GM23338 (cell line): ENCODE measurements around the gene ZNF208. TPM values are rescaled to one million over a fixed set of nuclear protein-coding genes. Genes with fewer than 3 reads are reported as not detected.
A peak's percentile ranks its signal among the peaks of the same experiment; 100 is the strongest.
"Not testable (repeated sequence)": the region's sequence is repeated elsewhere in the genome, so short reads cannot be mapped to it uniquely, and the experiment has no call there.

Experiments used
- ATAC-seq: fragments of 200-7000 bp; cut with Tn5 transposase; 3 replicates; pipeline ENCODE4 v1.9.1; 2020
- DNase-seq: peaks from one replicate; pipeline ENCODE4 v3.0.0-alpha.2; 2015; ENCODE audit warnings: low spot score
- H2AFZ ChIP-seq: fragments of 200-600 bp; sonication (generic); 2 replicates; pipeline ENCODE4 v1.8.0; 2016; ENCODE audit warnings: antibody characterized with exemption, mild to moderate bottlenecking, moderate library complexity
- H3F3A ChIP-seq: fragments of 200-600 bp; sonication (generic); replicated peaks from 2 replicates; pipeline ENCODE4 v1.8.0; 2017; ENCODE audit warnings: antibody characterized with exemption, mixed run types, low read depth
- H3K27ac ChIP-seq: fragments of 200-600 bp; sonication (generic); 2 replicates; pipeline ENCODE4 v1.6.1; 2016; ENCODE audit warnings: low read depth
- H3K27me3 ChIP-seq: fragments of 200-600 bp; sonication (generic); 2 replicates; pipeline ENCODE4 v1.8.0; 2016; ENCODE audit warnings: mild to moderate bottlenecking, mixed run types, moderate library complexity; ENCODE audit not compliant: insufficient read depth
- H3K36me3 ChIP-seq: fragments of 200-600 bp; sonication (generic); 2 replicates; pipeline ENCODE4 v1.8.0; 2016; ENCODE audit warnings: mild to moderate bottlenecking; ENCODE audit not compliant: insufficient read depth
- H3K4me1 ChIP-seq: fragments of 200-600 bp; sonication (generic); 2 replicates; pipeline ENCODE4 v1.8.0; 2016; ENCODE audit warnings: mild to moderate bottlenecking, moderate library complexity; ENCODE audit not compliant: insufficient read depth
- H3K4me2 ChIP-seq: fragments of 200-600 bp; sonication (generic); 2 replicates; pipeline ENCODE4 v1.7.1; 2017; ENCODE audit warnings: mixed run types
- H3K4me3 ChIP-seq: fragments of 200-600 bp; sonication (generic); 2 replicates; pipeline ENCODE4 v1.6.1; 2016; ENCODE audit warnings: mixed run types
- H3K79me2 ChIP-seq: fragments of 200-600 bp; sonication (generic); replicated peaks from 2 replicates; pipeline ENCODE4 v1.8.0; 2017; ENCODE audit warnings: mild to moderate bottlenecking; ENCODE audit not compliant: insufficient read depth
- H3K9me2 ChIP-seq: fragments of 200-600 bp; sonication (generic); 2 replicates; pipeline ENCODE4 v1.8.0; 2017; ENCODE audit not compliant: insufficient read depth
- H4K20me1 ChIP-seq: fragments of 200-600 bp; sonication (generic); replicated peaks from 2 replicates; pipeline ENCODE4 v1.8.0; 2017; ENCODE audit warnings: mild to moderate bottlenecking; ENCODE audit not compliant: insufficient read depth
- H3K27ac Mint-ChIP-seq: 2 replicates; pipeline ENCODE4 v1.8.0; 2020; ENCODE audit warnings: inconsistent platforms, mild to moderate bottlenecking, moderate library complexity, mixed read lengths
- H3K27me3 Mint-ChIP-seq: 3 replicates; pipeline ENCODE4 v1.8.0; 2022; ENCODE audit warnings: low read depth, mild to moderate bottlenecking, moderate library complexity, mixed read lengths, inconsistent platforms; ENCODE audit not compliant: insufficient read depth, poor library complexity
- H3K36me3 Mint-ChIP-seq: 3 replicates; pipeline ENCODE4 v1.8.0; 2021; ENCODE audit warnings: low read depth, mild to moderate bottlenecking, inconsistent platforms, moderate library complexity, mixed read lengths
- H3K4me1 Mint-ChIP-seq: 3 replicates; pipeline ENCODE4 v1.8.0; 2020; ENCODE audit warnings: mild to moderate bottlenecking, inconsistent platforms, mixed read lengths
- H3K4me3 Mint-ChIP-seq: 3 replicates; pipeline ENCODE4 v1.8.0; 2021; ENCODE audit warnings: moderate library complexity, mild to moderate bottlenecking, inconsistent platforms, mixed read lengths
- H3K9me3 Mint-ChIP-seq: 3 replicates; pipeline ENCODE4 v1.8.0; 2020; ENCODE audit warnings: moderate library complexity, mild to moderate bottlenecking, inconsistent platforms, mixed read lengths
- CREB1 ChIP-seq: fragments of 250-450 bp; sonication (Bioruptor Pico); IDR thresholded peaks from 2 replicates; pipeline ENCODE4 v1.5.0; 2020; ENCODE audit warnings: low read depth, mild to moderate bottlenecking, moderate library complexity
- EZH2phosphoT487 ChIP-seq: fragments of 200-600 bp; sonication (generic); IDR thresholded peaks from one replicate; pipeline ENCODE4 v1.8.1; 2018; ENCODE audit warnings: antibody characterized with exemption; ENCODE audit not compliant: unreplicated experiment
- JUNB ChIP-seq: IDR thresholded peaks from one replicate; pipeline ENCODE4 v1.6.1; 2016; ENCODE audit warnings: antibody characterized with exemption; ENCODE audit not compliant: unreplicated experiment
- NANOG ChIP-seq: IDR thresholded peaks from 2 replicates; pipeline ENCODE4 v1.6.1; 2016; ENCODE audit warnings: antibody characterized with exemption, borderline replicate concordance
- STAT1 ChIP-seq: IDR thresholded peaks from one replicate; pipeline ENCODE4 v1.6.1; 2016; ENCODE audit warnings: antibody characterized with exemption; ENCODE audit not compliant: unreplicated experiment
- polyA plus RNA-seq: library from polyadenylated mRNA; unstranded; fragments of >200 nt; fragmentation: Nextera tagmentation; extraction: Ambion mirVana; gene quantifications from 2 replicates; pipeline ENCODE4 v1.2.1, GENCODE V29; 2016
- total RNA-seq: library from RNA; depleted of rRNA; stranded (reverse); fragments of >200 nt; shearing (Covaris generic); gene quantifications from 2 replicates; pipeline ENCODE4 v1.2.3, GENCODE V29; 2014
- TF ChIP-seq, protein P1 (sequence below), 2 experiments: fragments of 200-600 bp in 1 of 2; sonication (generic) in 1 of 2; conservative IDR thresholded peaks; 2 replicates each; pipeline versions ENCODE4 v1.5.1 to v1.6.1; 2016 to 2017; ENCODE audit warnings: antibody characterized with exemption in 2 of 2, low read depth in 2 of 2, mild to moderate bottlenecking in 2 of 2, moderate library complexity in 1 of 2
- TF ChIP-seq, protein P2 (sequence below): IDR thresholded peaks from 2 replicates; pipeline ENCODE4 v1.6.1; 2016; ENCODE audit warnings: antibody characterized with exemption

The ZNF208 gene
- total and polyA plus RNA-seq, 2 experiments from 2014 or later: 1.1 TPM; not detected in 1

GRCh38 chr19:21890017-21890416 lies 120.7 kb downstream of the ZNF208 start:
- TF ChIP-seq, protein P1, sequence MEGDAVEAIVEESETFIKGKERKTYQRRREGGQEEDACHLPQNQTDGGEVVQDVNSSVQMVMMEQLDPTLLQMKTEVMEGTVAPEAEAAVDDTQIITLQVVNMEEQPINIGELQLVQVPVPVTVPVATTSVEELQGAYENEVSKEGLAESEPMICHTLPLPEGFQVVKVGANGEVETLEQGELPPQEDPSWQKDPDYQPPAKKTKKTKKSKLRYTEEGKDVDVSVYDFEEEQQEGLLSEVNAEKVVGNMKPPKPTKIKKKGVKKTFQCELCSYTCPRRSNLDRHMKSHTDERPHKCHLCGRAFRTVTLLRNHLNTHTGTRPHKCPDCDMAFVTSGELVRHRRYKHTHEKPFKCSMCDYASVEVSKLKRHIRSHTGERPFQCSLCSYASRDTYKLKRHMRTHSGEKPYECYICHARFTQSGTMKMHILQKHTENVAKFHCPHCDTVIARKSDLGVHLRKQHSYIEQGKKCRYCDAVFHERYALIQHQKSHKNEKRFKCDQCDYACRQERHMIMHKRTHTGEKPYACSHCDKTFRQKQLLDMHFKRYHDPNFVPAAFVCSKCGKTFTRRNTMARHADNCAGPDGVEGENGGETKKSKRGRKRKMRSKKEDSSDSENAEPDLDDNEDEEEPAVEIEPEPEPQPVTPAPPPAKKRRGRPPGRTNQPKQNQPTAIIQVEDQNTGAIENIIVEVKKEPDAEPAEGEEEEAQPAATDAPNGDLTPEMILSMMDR (conservative IDR thresholded peaks at IDR 0.05; ENCODE audit: low read depth in 2 of 2): peak; percentile 35 to 50
- not testable (repeated sequence) for H3K4me1 Mint-ChIP-seq, H3K9me2 ChIP-seq, H2AFZ ChIP-seq, H3K4me1 ChIP-seq, H3K79me2 ChIP-seq, H3K27me3 Mint-ChIP-seq, H3K27me3 ChIP-seq, H4K20me1 ChIP-seq, ATAC-seq, H3K4me2 ChIP-seq, H3K36me3 ChIP-seq, H3K27ac Mint-ChIP-seq, H3K27ac ChIP-seq, H3K4me3 Mint-ChIP-seq, H3K4me3 ChIP-seq, H3F3A ChIP-seq
- Mint-ChIP-seq H3K9me3 (peaks cover 94% of the 10 kb centered on the region), H3K36me3 (peaks cover 34% of the 10 kb centered on the region)
- peak; percentile 33 for DNase-seq

DNA sequence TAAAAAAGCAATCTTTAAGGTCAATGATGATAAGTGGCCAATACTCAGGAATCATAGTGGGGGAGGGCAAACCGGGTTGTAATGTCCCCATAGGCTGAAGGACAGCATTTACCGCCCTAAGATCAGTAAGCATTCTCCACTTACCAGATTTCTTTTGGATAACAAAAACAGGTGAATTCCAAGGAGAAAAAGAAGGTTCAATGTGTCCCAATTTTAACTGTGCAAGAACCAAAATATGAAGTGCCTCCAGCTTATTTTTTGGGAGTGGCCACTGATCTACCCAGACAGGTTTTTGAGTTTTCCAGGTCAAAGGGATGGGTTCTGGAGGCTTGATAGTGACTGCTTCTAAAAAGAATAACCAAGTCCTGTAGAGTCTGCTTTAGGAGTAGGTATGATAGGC lies 125.2 kb downstream of the ZNF208 start:
- H3F3A ChIP-seq, H3K27me3 Mint-ChIP-seq, H3K27me3 ChIP-seq, H3K4me3 Mint-ChIP-seq, DNase-seq, H2AFZ ChIP-seq, H3K79me2 ChIP-seq, H3K9me2 ChIP-seq, H3K4me1 Mint-ChIP-seq, H4K20me1 ChIP-seq, H3K27ac Mint-ChIP-seq, H3K36me3 ChIP-seq, H3K4me2 ChIP-seq, H3K27ac ChIP-seq, H3K4me3 ChIP-seq, H3K4me1 ChIP-seq, ATAC-seq: not testable (repeated sequence)
- Mint-ChIP-seq H3K36me3 (peaks cover 37% of the 10 kb centered on the region), H3K9me3 (peaks cover 91% of the 10 kb centered on the region)

DNA sequence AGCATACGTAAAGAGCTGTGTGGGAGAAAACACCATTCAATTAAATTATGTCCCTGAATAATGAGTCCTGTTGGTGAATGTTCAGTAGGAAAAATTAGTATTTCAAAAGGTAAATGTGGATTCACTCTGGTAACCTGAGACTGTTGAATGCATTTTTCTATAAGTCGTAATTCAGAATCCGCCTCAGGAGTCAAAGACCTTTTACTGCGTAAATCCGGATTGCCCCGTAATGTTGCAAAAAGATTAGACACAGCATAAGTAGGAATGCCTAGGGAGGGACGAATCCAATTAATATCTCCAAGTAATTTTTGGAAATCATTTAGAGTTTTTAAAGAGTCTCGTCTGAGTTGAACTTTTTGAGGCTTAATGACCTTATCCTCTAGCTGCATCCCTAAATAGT lies 126.0 kb downstream of the ZNF208 start:
- not testable (repeated sequence) for H3F3A ChIP-seq, H3K4me3 Mint-ChIP-seq
- H3K9me3 Mint-ChIP-seq: peaks cover 91% of the 10 kb centered on the region

DNA sequence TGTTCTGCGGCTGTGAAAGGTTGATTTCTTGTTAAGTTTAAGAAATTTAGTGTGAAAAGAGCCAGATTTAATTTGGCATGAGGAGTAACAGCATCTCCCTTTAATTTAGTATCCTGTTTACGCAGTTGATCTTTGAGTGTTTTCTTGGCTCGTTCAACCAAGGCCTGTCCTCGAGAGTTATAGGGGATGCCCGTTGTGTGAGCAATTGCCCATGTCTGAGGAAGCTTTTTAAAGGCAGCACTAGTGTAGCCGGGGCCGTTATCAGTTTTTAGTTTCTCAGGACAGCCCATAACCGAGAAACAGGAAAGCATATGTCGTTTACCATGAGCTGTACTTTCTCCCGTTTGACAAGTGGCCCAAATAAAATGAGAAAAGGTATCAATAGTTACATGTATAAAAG lies 127.2 kb downstream of the ZNF208 start:
- H3K4me2 ChIP-seq: no peak overlapping the region
- no peaks in the 10 kb centered on the region for H3K27me3 ChIP-seq
- ATAC-seq (no peak), DNase-seq (no peak)
- Mint-ChIP-seq H3K36me3 (peaks cover 46% of the 10 kb centered on the region), H3K4me1 (no peaks in the 10 kb centered on the region), H3K27me3 (peaks cover 2% of the 10 kb centered on the region), H3K27ac (no peak overlapping the region), H3K9me3 (peaks cover 91% of the 10 kb centered on the region), H3K4me3 (no peak overlapping the region)
- H4K20me1 ChIP-seq: no peaks in the 10 kb centered on the region
- H3K36me3 ChIP-seq: no peaks in the 10 kb centered on the region
- no peaks in the 10 kb centered on the region for H3K4me1 ChIP-seq
- H3K4me3 ChIP-seq: no peak overlapping the region
- no peak overlapping the region for H3K27ac ChIP-seq
- H2AFZ ChIP-seq: no peak overlapping the region
- no peaks in the 10 kb centered on the region for H3K9me2 ChIP-seq
- H3F3A ChIP-seq: no peaks in the 10 kb centered on the region
- no peaks in the 10 kb centered on the region for H3K79me2 ChIP-seq
- TF ChIP-seq CREB1 (CRISPR knock-in tag) (no peak), JUNB (no peak), STAT1 (no peak), EZH2phosphoT487 (no peak), NANOG (no peak)
- TF ChIP-seq, protein P2, sequence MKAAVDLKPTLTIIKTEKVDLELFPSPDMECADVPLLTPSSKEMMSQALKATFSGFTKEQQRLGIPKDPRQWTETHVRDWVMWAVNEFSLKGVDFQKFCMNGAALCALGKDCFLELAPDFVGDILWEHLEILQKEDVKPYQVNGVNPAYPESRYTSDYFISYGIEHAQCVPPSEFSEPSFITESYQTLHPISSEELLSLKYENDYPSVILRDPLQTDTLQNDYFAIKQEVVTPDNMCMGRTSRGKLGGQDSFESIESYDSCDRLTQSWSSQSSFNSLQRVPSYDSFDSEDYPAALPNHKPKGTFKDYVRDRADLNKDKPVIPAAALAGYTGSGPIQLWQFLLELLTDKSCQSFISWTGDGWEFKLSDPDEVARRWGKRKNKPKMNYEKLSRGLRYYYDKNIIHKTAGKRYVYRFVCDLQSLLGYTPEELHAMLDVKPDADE: no peak

More for the DNA sequence above, 126.0 kb downstream of the ZNF208 start:
- H3K27ac ChIP-seq, H2AFZ ChIP-seq, H3K4me1 Mint-ChIP-seq, H3K27me3 Mint-ChIP-seq, DNase-seq, H3K27me3 ChIP-seq, ATAC-seq, H3K4me2 ChIP-seq, H3K27ac Mint-ChIP-seq, H4K20me1 ChIP-seq, H3K4me1 ChIP-seq, H3K79me2 ChIP-seq, H3K9me2 ChIP-seq, H3K36me3 ChIP-seq, H3K4me3 ChIP-seq: not testable (repeated sequence)
- H3K36me3 Mint-ChIP-seq: peaks cover 44% of the 10 kb centered on the region
